Measurements from ENCODE around the gene EPS15. TPM values are rescaled to one million over a fixed set of nuclear protein-coding genes. Genes with fewer than 3 reads are reported as not detected.

EPS15 gene
- total RNA-seq, 1 experiment from 2014 or later: 37.1 TPM

DNA sequence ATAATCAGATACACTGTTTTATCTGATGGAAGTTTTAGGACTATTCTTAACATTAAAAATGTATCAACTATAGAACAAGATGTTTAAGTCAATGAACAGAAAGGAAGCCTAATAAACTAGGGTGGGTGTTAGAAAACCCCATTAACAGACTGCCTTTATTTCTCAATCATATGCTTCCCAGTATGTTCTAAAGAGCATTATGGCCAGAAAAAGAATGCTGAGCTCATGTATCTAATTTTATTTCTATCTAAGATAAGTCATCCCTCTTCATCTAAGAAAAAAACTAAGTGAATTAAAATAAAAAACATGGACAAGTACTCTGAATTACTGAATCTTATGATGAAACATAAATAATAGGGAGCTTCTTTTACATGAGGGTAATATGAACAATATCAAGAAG lies 102.2 kb downstream of the EPS15 start:
- H3K36me3 Mint-ChIP-seq: peaks cover under 1% of the 10 kb centered on the region
- peaks cover 6% of the 10 kb centered on the region for H3K9me3 Mint-ChIP-seq
- TF ChIP-seq, protein P1, sequence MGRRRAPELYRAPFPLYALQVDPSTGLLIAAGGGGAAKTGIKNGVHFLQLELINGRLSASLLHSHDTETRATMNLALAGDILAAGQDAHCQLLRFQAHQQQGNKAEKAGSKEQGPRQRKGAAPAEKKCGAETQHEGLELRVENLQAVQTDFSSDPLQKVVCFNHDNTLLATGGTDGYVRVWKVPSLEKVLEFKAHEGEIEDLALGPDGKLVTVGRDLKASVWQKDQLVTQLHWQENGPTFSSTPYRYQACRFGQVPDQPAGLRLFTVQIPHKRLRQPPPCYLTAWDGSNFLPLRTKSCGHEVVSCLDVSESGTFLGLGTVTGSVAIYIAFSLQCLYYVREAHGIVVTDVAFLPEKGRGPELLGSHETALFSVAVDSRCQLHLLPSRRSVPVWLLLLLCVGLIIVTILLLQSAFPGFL (CRISPR knock-in tag; IDR thresholded peaks at IDR 0.05; ENCODE audit: borderline replicate concordance): no peak
- TF ChIP-seq SP1 (CRISPR knock-in tag; conservative IDR thresholded peaks at IDR 0.05) (no peak), FOXP1 (CRISPR knock-in tag; IDR thresholded peaks at IDR 0.05; ENCODE audit: borderline replicate concordance) (no peak), GTF2I (CRISPR knock-in tag; conservative IDR thresholded peaks at IDR 0.05) (no peak), IRF2 (CRISPR knock-in tag; IDR thresholded peaks at IDR 0.05; ENCODE audit: borderline replicate concordance, low read depth) (no peak), OVOL2 (CRISPR knock-in tag; IDR thresholded peaks at IDR 0.05; ENCODE audit: borderline replicate concordance) (no peak), ZNF317 (CRISPR knock-in tag; IDR thresholded peaks at IDR 0.05; ENCODE audit: borderline replicate concordance, low read depth) (no peak), MYBL2 (CRISPR knock-in tag; IDR thresholded peaks at IDR 0.05) (no peak), TCF7 (CRISPR knock-in tag; IDR thresholded peaks at IDR 0.05; ENCODE audit: low read depth) (no peak), PRRX2 (CRISPR knock-in tag; IDR thresholded peaks at IDR 0.05) (no peak), NFE2L1 (CRISPR knock-in tag; IDR thresholded peaks at IDR 0.05) (no peak), RORB (CRISPR knock-in tag; IDR thresholded peaks at IDR 0.05) (no peak)
- TF ChIP-seq, protein P2, sequence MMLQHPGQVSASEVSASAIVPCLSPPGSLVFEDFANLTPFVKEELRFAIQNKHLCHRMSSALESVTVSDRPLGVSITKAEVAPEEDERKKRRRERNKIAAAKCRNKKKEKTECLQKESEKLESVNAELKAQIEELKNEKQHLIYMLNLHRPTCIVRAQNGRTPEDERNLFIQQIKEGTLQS (CRISPR knock-in tag; conservative IDR thresholded peaks at IDR 0.05): no peak
- TF ChIP-seq, protein P3, sequence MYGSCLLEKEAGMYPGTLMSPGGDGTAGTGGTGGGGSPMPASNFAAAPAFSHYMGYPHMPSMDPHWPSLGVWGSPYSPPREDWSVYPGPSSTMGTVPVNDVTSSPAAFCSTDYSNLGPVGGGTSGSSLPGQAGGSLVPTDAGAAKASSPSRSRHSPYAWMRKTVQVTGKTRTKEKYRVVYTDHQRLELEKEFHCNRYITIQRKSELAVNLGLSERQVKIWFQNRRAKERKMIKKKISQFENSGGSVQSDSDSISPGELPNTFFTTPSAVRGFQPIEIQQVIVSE (CRISPR knock-in tag; IDR thresholded peaks at IDR 0.05; ENCODE audit: borderline replicate concordance): no peak
- TF ChIP-seq, protein P4, sequence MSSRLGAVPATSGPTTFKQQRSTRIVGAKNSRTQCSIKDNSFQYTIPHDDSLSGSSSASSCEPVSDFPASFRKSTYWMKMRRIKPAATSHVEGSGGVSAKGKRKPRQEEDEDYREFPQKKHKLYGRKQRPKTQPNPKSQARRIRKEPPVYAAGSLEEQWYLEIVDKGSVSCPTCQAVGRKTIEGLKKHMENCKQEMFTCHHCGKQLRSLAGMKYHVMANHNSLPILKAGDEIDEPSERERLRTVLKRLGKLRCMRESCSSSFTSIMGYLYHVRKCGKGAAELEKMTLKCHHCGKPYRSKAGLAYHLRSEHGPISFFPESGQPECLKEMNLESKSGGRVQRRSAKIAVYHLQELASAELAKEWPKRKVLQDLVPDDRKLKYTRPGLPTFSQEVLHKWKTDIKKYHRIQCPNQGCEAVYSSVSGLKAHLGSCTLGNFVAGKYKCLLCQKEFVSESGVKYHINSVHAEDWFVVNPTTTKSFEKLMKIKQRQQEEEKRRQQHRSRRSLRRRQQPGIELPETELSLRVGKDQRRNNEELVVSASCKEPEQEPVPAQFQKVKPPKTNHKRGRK (CRISPR knock-in tag; IDR thresholded peaks at IDR 0.05; ENCODE audit: borderline replicate concordance): no peak
- TF ChIP-seq, protein P5, sequence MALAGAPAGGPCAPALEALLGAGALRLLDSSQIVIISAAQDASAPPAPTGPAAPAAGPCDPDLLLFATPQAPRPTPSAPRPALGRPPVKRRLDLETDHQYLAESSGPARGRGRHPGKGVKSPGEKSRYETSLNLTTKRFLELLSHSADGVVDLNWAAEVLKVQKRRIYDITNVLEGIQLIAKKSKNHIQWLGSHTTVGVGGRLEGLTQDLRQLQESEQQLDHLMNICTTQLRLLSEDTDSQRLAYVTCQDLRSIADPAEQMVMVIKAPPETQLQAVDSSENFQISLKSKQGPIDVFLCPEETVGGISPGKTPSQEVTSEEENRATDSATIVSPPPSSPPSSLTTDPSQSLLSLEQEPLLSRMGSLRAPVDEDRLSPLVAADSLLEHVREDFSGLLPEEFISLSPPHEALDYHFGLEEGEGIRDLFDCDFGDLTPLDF (CRISPR knock-in tag; IDR thresholded peaks at IDR 0.05): no peak
- TF ChIP-seq, protein P6, sequence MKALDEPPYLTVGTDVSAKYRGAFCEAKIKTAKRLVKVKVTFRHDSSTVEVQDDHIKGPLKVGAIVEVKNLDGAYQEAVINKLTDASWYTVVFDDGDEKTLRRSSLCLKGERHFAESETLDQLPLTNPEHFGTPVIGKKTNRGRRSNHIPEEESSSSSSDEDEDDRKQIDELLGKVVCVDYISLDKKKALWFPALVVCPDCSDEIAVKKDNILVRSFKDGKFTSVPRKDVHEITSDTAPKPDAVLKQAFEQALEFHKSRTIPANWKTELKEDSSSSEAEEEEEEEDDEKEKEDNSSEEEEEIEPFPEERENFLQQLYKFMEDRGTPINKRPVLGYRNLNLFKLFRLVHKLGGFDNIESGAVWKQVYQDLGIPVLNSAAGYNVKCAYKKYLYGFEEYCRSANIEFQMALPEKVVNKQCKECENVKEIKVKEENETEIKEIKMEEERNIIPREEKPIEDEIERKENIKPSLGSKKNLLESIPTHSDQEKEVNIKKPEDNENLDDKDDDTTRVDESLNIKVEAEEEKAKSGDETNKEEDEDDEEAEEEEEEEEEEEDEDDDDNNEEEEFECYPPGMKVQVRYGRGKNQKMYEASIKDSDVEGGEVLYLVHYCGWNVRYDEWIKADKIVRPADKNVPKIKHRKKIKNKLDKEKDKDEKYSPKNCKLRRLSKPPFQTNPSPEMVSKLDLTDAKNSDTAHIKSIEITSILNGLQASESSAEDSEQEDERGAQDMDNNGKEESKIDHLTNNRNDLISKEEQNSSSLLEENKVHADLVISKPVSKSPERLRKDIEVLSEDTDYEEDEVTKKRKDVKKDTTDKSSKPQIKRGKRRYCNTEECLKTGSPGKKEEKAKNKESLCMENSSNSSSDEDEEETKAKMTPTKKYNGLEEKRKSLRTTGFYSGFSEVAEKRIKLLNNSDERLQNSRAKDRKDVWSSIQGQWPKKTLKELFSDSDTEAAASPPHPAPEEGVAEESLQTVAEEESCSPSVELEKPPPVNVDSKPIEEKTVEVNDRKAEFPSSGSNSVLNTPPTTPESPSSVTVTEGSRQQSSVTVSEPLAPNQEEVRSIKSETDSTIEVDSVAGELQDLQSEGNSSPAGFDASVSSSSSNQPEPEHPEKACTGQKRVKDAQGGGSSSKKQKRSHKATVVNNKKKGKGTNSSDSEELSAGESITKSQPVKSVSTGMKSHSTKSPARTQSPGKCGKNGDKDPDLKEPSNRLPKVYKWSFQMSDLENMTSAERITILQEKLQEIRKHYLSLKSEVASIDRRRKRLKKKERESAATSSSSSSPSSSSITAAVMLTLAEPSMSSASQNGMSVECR (CRISPR knock-in tag; IDR thresholded peaks at IDR 0.05; ENCODE audit: borderline replicate concordance): no peak
- peaks cover 14% of the 10 kb centered on the region for H3K4me1 Mint-ChIP-seq
- no peak for ATAC-seq
- no peak overlapping the region for H3K4me3 Mint-ChIP-seq
- no peak for DNase-seq (ENCODE audit: low spot score)
- no peak overlapping the region for H3K27ac Mint-ChIP-seq
- ChIA-PET CTCF (no interaction called here), POLR2A (no interaction called here)
- H3K27me3 Mint-ChIP-seq (ENCODE audit: low read depth): no peaks in the 10 kb centered on the region
